ENCODE data around the gene NOP9.

The NOP9 gene

DNA sequence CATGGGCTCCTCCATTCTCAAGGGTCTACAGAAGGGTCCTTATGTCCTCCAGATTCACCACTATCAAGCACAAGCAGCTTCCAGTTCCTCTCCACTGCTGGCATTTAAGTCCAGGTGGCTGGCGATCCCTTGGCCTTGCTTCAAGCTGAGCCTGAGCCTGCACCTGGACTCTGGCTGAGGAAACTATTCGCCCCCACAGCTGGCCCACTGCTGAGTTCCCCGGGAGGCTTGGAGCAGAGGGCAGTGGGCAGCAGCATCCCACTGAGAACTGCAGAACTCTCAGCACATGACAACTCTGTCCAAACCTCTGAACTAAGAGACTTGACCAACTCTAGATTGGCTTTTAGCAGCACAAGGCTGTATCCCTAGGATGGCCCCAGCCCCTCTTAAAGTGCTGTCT, 16.9 kb upstream of the NOP9 start:
- TF ChIP-seq, protein P1, sequence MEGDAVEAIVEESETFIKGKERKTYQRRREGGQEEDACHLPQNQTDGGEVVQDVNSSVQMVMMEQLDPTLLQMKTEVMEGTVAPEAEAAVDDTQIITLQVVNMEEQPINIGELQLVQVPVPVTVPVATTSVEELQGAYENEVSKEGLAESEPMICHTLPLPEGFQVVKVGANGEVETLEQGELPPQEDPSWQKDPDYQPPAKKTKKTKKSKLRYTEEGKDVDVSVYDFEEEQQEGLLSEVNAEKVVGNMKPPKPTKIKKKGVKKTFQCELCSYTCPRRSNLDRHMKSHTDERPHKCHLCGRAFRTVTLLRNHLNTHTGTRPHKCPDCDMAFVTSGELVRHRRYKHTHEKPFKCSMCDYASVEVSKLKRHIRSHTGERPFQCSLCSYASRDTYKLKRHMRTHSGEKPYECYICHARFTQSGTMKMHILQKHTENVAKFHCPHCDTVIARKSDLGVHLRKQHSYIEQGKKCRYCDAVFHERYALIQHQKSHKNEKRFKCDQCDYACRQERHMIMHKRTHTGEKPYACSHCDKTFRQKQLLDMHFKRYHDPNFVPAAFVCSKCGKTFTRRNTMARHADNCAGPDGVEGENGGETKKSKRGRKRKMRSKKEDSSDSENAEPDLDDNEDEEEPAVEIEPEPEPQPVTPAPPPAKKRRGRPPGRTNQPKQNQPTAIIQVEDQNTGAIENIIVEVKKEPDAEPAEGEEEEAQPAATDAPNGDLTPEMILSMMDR (IDR thresholded peaks at IDR 0.05; ENCODE audit: control insufficient read depth, extremely low read depth, insufficient read depth) = no peak
- no peak for DNase-seq (ENCODE audit: low read depth)
- H3K4me3 ChIP-seq (ENCODE audit: low read depth, low read length) = no peak overlapping the region

DNA sequence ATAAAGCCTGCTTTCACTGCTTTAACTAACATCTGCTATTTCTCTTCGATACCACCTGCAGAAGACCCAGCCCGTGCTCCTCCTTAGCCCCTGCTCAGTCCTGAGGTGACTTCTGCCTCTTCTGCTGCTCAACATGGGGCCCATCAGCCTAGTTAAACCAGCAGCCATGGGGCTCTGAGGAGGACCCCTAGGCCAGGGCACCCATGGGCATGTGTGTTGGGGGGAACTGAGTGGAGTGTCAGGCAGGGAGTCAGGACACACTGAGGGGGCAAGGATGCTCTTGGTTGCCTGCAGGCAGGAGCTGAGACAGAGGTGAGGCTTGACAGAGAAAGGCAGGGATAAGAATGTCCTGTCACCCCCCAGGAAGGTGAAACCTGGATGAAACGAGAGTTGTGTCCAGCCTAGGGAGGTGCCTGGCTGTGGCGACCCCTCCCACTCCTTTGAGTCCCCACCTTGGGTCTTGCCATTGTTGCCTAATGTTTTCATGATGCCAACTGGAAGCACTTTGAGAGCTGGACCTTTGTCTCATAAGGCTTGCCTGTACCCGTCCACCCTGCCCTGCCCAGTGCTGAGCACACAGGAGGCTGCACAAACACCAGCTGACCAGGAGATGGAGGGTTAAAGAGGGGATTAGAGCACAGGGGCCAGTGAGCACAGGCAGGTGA, 15.7 kb upstream of the NOP9 start:
- DNase-seq (ENCODE audit: low read depth) = no peak
- H3K4me3 ChIP-seq (ENCODE audit: low read depth, low read length) = no peak overlapping the region
- TF ChIP-seq, protein P1 (IDR thresholded peaks at IDR 0.05; ENCODE audit: control insufficient read depth, extremely low read depth, insufficient read depth) = no peak

DNA sequence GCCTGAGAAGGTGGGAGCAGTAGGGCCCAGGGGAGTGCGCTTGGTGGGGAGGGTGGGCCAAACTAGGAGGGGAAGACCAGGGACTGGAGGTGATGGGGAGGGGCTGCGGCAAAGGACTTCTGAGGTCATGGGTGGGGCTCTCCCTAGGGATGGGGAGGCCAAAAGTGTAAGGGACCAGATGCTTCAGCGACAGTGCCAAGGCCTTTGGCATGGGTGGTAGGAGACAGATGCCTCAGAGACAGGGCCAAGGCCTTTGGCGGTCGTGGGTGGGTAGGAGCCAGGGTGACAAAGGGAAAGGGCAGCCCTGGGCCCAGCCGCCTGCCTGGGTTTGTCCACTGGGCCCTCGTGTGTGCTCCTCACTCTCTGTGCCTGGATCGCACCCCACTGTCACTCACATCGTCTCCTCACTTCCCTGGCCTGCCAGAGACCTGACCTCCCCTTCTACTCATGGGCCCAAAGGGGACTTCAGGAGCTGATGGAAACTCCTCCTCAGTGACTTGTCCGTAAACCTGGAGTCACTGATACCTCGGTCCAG, 15.1 kb upstream of the NOP9 start:
- no peak for DNase-seq (ENCODE audit: low read depth)
- TF ChIP-seq, protein P1 (IDR thresholded peaks at IDR 0.05; ENCODE audit: control insufficient read depth, extremely low read depth, insufficient read depth) = no peak
- no peak overlapping the region for H3K4me3 ChIP-seq (ENCODE audit: low read depth, low read length)

DNA sequence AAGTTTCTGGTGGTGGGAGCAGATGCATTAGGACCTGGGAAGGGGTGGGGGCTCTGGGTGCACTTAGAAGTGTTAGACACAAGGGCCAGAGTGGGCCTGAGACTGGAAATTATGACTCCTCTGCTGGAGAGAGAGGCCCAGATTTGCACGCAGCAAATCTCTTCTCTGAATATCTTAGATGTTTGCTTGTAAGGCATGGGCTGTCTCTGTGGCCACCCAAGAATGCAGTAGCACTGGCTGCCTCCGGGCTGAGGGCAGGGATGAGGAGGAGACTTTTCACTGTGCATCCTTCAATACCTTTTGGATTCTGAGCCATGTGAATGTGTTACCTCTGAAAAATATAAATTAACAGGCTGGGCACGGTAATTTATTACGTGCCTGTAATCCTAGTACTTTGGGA, 14.3 kb upstream of the NOP9 start:
- TF ChIP-seq, protein P1 (IDR thresholded peaks at IDR 0.05; ENCODE audit: control insufficient read depth, extremely low read depth, insufficient read depth) = no peak
- no peak overlapping the region for H3K4me3 ChIP-seq (ENCODE audit: low read depth, low read length)
- DNase-seq (ENCODE audit: low read depth) = no peak

DNA sequence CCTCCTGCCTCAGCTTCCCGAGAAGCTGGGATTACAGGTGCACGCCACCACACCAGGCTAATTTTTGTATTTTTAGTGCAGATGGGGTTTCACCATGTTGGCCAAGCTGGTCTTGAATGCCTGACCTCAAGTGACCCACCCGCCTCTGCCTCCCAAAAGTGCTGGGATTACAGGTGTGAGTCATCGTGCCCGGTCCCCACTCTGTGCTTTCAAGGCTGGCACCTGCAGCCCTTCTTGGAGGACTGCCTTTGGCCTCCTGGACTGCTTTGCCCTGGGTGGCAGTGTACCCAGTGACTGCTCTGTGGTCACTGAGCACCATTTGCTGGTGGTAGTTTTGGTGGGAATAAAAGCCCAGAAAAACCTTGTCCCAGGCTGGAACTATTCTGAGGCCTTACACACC, 12.7 kb upstream of the NOP9 start:
- no peak for DNase-seq (ENCODE audit: low read depth)

DNA sequence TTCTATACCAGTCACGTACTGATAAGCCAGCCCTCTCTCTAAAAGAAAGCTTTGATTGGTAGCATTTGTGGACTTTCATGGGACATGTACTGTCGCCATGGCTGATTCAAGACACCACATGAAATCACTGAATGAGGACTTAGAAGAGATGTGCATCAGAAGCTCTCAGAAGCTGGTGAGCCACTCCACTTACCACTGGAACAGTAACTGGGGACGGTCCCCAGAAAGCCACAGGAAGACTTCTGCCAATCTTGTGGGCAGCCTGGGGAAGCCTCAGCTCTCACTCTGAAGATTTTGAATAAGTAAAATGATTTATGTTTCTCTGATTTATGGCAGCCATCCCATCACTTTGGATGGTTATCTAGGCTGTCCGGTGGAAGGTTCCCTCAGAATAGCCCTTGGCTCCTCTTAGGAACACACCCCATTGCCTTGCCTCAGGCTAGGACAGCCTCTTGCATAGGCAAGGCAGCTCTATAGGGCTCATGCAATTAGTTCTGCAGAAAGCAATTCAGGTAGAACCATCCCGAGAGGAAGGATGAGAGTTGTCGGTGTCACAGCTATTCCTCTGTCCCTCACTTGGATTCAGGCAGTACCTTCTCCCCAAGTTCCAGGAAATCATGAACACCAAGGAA, 9.9 kb upstream of the NOP9 start:
- no peak for DNase-seq (ENCODE audit: low read depth)
- H3K4me3 ChIP-seq (ENCODE audit: low read depth, low read length) = no peak overlapping the region
- TF ChIP-seq, protein P1 (IDR thresholded peaks at IDR 0.05; ENCODE audit: control insufficient read depth, extremely low read depth, insufficient read depth) = no peak

More for the DNA sequence above, 12.7 kb upstream of the NOP9 start:
- TF ChIP-seq, protein P1 (IDR thresholded peaks at IDR 0.05; ENCODE audit: control insufficient read depth, extremely low read depth, insufficient read depth) = no peak
- no peak overlapping the region for H3K4me3 ChIP-seq (ENCODE audit: low read depth, low read length)
